Testis (tissue), 2 donors: ENCODE results near the gene PROSER2.

ENCODE experiments used
- CTCF ChIP-seq, 3 experiments: fragments of 450-650 bp in 2 of 3; fragments of 200-600 bp in 1 of 3; sonication (generic) in 1 of 3; IDR thresholded peaks; one replicate each; pipeline ENCODE4 v1.5.1; 2016 to 2019; ENCODE audit warnings: antibody characterized with exemption in 3 of 3, mild to moderate bottlenecking in 2 of 3, moderate library complexity in 1 of 3
- POLR2A ChIP-seq: fragments of 450-650 bp; IDR thresholded peaks from one replicate; pipeline ENCODE4 v1.6.1; 2017; ENCODE audit warnings: antibody characterized with exemption, mild to moderate bottlenecking, moderate library complexity

GRCh38 chr10:11901036-11901301 lies 77.8 kb downstream of the PROSER2 start:
- TF ChIP-seq CTCF (IDR thresholded peaks at IDR 0.05) (no peak), POLR2A (no peak)
